ENCODE results near the gene NELFE. TPM values are rescaled to one million over a fixed set of nuclear protein-coding genes. Genes with fewer than 3 reads are reported as not detected.
A peak's percentile ranks its signal among the peaks of the same experiment; 100 is the strongest.
"Not testable (repeated sequence)": the region's sequence is repeated elsewhere in the genome, so short reads cannot be mapped to it uniquely, and the experiment has no call there.

Gene NELFE
- total and polyA plus RNA-seq, 2 experiments from 2014 or later, result 62.9 to 108 TPM

DNA sequence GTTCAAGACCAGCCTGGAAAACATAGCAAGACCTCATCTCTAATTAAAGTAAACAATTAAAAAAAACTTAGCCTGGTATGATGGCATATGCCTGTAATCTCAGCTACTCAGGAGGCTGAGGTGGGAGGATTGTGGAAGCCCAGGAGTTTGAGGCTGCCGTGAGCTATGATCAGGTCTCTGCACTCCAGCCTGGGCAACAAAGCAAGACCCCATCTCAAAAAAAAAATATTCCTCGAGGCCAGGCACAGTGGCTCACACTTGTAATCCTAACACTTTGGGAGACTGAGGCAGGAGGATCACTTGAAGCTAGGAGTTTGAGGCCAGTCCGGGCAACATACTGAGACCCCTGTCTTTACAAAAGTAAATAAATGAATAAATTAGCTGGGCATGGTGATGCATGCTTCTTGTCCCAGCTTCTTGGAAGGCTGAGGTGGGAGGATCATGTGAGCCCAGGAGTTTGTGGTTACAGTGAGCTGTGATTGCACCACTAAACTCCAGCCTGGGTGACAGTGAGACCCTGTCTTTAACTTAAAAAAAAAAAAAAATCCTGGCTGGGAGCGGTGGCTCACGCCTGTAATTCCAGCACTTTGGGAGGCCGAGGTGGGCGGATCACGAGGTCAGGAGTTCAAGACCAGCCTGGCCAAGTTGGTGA, 40.6 kb downstream of the NELFE start:
- no peak overlapping the region for H3K9ac ChIP-seq
- H3K27me3 ChIP-seq (replicated peaks; ENCODE audit: insufficient read depth), result no peaks in the 10 kb centered on the region
- H3K9me2 ChIP-seq (ENCODE audit: insufficient read depth), result no peaks in the 10 kb centered on the region
- no peaks in the 10 kb centered on the region for H3K79me2 ChIP-seq (ENCODE audit: insufficient read depth)
- no peaks in the 10 kb centered on the region for H3K9me3 ChIP-seq (ENCODE audit: low read depth)
- H3K27ac ChIP-seq, result no peak overlapping the region
- TF ChIP-seq EZH2 (IDR thresholded peaks at IDR 0.05; ENCODE audit: insufficient read depth, poor library complexity, severe bottlenecking), result no peak
- no peak for TF ChIP-seq EZH2phosphoT487 (IDR thresholded peaks at IDR 0.05; ENCODE audit: insufficient read depth, low read depth)
- no peaks in the 10 kb centered on the region for H4K20me1 ChIP-seq (ENCODE audit: insufficient read depth)
- H3K4me2 ChIP-seq (ENCODE audit: unreplicated experiment), result no peak overlapping the region
- H3K4me1 ChIP-seq (ENCODE audit: insufficient read depth), result no peaks in the 10 kb centered on the region
- in situ Hi-C loops (cut with MboI), result no loop called here
- no peaks in the 10 kb centered on the region for H3F3A ChIP-seq (ENCODE audit: insufficient read depth)
- H3K36me3 ChIP-seq (ENCODE audit: low read depth), result no peaks in the 10 kb centered on the region
- no peak overlapping the region for H3K4me3 ChIP-seq
- peak; percentile 36 for DNase-seq
- WGBS, 2 experiments (ENCODE audit: low coverage in 1 of 2, low lambda C conversion rate in 2 of 2, missing lambda C conversion rate in 2 of 2), result 80 to 85% methylated on average over 8 of the region's 8 CpGs
- H2AFZ ChIP-seq, result no peak overlapping the region

DNA sequence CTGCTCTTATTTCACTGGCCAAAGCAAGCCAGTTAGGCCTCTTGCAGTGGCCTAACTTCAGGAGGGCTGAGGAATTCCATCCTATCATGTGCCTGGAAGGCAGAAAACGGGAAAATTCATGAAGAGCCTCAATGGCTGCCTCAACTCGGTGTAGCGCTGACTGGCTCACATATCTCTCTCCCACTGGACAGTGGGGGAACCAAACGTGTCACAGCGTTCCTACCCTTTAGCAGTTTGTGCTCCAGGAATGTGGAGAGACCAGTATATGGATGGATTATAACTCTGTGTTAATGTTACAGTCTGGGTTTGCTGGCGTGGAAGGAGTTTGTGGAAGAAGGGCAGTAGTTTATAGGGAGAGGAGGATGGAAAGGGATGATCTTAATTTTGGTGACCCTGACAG, 43.0 kb downstream of the NELFE start:
- H3K9me2 ChIP-seq (ENCODE audit: insufficient read depth), result no peaks in the 10 kb centered on the region
- no peak overlapping the region for H3K4me3 ChIP-seq
- TF ChIP-seq EZH2 (IDR thresholded peaks at IDR 0.05; ENCODE audit: insufficient read depth, poor library complexity, severe bottlenecking), result no peak
- no peaks in the 10 kb centered on the region for H4K20me1 ChIP-seq (ENCODE audit: insufficient read depth)
- H3K79me2 ChIP-seq (ENCODE audit: insufficient read depth), result no peaks in the 10 kb centered on the region
- no peak overlapping the region for H2AFZ ChIP-seq
- 88 to 95% methylated on average over 6 of the region's 6 CpGs for WGBS, 2 experiments (ENCODE audit: low coverage in 1 of 2, low lambda C conversion rate in 2 of 2, missing lambda C conversion rate in 2 of 2)
- no peak for DNase-seq
- no peaks in the 10 kb centered on the region for H3K36me3 ChIP-seq (ENCODE audit: low read depth)
- H3K27ac ChIP-seq, result no peak overlapping the region
- no peaks in the 10 kb centered on the region for H3K27me3 ChIP-seq (replicated peaks; ENCODE audit: insufficient read depth)
- H3K4me1 ChIP-seq (ENCODE audit: insufficient read depth), result peaks cover 12% of the 10 kb centered on the region
- no peak overlapping the region for H3K9ac ChIP-seq
- H3K9me3 ChIP-seq (ENCODE audit: low read depth), result no peaks in the 10 kb centered on the region
- H3F3A ChIP-seq (ENCODE audit: insufficient read depth), result peaks cover 3% of the 10 kb centered on the region; the same call in 1 of the 2 replicates
- in situ Hi-C loops (cut with MboI), result no loop called here
- H3K4me2 ChIP-seq (ENCODE audit: unreplicated experiment), result no peak overlapping the region

DNA sequence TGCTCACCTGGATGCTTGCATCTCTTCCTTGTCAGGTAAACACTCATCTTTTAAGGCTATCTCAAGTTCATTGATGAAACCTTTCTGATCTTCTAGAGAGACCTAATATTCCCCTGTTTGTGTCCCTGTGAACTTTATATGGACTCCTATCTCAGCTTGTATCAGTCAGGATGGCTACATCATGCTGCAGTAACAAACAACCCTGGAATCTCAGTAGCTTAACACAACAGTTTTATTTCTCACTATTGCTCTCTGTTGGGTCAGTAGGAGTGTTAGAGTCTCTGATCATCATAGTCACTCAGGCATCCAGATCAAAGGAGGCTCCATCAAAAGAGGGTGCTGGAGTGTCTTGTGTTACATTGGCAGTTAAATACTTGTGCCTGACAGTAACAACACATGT, 43.4 kb downstream of the NELFE start:
- Histone ChIP-seq H3K36me3 (ENCODE audit: low read depth) (no peaks in the 10 kb centered on the region), H3K4me1 (ENCODE audit: insufficient read depth) (peaks cover 13% of the 10 kb centered on the region), H3F3A (ENCODE audit: insufficient read depth) (peaks cover 5% of the 10 kb centered on the region), H2AFZ (no peak overlapping the region), H4K20me1 (ENCODE audit: insufficient read depth) (no peaks in the 10 kb centered on the region), H3K27ac (no peak overlapping the region), H3K79me2 (ENCODE audit: insufficient read depth) (no peaks in the 10 kb centered on the region), H3K4me2 (ENCODE audit: unreplicated experiment) (no peak overlapping the region), H3K27me3 (replicated peaks; ENCODE audit: insufficient read depth) (no peaks in the 10 kb centered on the region), H3K4me3 (no peak overlapping the region), H3K9me3 (ENCODE audit: low read depth) (no peaks in the 10 kb centered on the region), H3K9ac (no peak overlapping the region), H3K9me2 (ENCODE audit: insufficient read depth) (no peaks in the 10 kb centered on the region)
- in situ Hi-C loops (cut with MboI), result no loop called here
- TF ChIP-seq EZH2 (IDR thresholded peaks at IDR 0.05; ENCODE audit: insufficient read depth, poor library complexity, severe bottlenecking) (no peak), EZH2phosphoT487 (IDR thresholded peaks at IDR 0.05; ENCODE audit: insufficient read depth, low read depth) (no peak)
- DNase-seq, result no peak

DNA sequence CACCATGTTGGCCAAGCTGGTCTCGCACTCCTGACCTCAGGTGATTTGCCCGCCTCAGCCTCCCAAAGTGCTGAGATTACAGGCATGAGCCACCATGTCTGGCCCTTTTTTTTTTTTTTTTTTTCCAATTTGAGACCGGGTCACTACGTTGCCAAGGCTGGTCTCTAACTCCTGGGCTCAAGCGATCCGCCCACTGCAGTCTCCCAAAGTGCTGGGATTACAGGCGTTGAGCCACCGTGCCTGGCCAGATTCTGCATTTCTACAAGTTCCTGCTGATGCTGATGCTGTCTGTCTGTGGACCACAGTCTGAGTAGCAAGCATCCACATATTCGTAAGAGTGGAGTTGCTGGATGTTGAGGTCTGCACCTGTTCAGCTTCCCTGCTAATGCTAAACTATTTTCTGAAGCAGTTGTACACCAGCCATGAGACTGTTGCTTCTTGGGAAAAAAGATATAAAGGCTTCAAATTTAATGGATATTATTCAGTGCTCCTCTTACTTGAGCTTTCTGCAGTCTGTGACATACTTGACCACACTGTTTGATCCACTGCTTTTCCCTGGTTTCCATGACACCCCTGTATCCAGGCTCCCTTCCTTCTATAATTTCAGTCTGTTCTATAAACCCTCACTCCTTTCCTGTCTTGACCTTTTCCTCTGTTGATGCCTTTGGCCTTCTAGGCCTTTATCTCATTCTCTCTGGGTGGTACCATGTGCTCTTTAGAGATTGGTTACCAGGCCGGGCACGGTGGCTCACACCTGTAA, 46.8 kb downstream of the NELFE start:
- H3K9me2 ChIP-seq (ENCODE audit: insufficient read depth), result no peaks in the 10 kb centered on the region
- in situ Hi-C loops (cut with MboI), result no loop called here

DNA sequence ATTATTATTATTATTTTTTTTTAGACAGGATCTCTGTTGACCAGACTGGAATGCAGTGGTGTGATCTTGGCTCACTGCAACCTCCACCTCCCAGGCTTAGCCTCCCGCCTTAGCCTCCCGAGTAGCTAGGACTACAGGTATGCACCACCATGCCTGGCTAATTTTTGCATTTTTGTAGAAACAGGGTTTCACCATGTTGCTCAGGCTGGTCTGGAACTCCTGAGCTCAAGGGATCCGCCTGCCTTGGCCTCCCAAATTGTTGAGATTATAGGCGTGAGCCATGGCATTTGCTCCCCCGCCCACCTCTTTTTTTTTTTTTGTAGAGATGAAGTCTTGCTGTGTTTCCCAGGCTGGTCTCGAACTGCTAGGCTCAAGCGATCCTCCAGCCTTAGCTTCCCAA, 49.5 kb downstream of the NELFE start:
- H3K27me3 ChIP-seq (replicated peaks; ENCODE audit: insufficient read depth); H3K4me3 ChIP-seq; H3K9me3 ChIP-seq (ENCODE audit: low read depth); H3K9ac ChIP-seq; H3K36me3 ChIP-seq (ENCODE audit: low read depth); H3K4me2 ChIP-seq (ENCODE audit: unreplicated experiment); H3K9me2 ChIP-seq (ENCODE audit: insufficient read depth); H2AFZ ChIP-seq; DNase-seq; in situ Hi-C loops (cut with MboI); H4K20me1 ChIP-seq (ENCODE audit: insufficient read depth); H3K79me2 ChIP-seq (ENCODE audit: insufficient read depth): not testable (repeated sequence)
- Histone ChIP-seq H3F3A (ENCODE audit: insufficient read depth) (peaks cover 16% of the 10 kb centered on the region), H3K4me1 (ENCODE audit: insufficient read depth) (peaks cover 43% of the 10 kb centered on the region), H3K27ac (peak overlapping the region; percentile 95)
- WGBS, 2 experiments (ENCODE audit: low coverage in 1 of 2, low lambda C conversion rate in 2 of 2, missing lambda C conversion rate in 2 of 2), result 76 to 85% methylated on average over 7 of the region's 7 CpGs

More for the DNA sequence above, 46.8 kb downstream of the NELFE start:
- Histone ChIP-seq H3K27me3 (replicated peaks; ENCODE audit: insufficient read depth) (no peaks in the 10 kb centered on the region), H3F3A (ENCODE audit: insufficient read depth) (peaks cover 16% of the 10 kb centered on the region), H3K9me3 (ENCODE audit: low read depth) (no peaks in the 10 kb centered on the region), H3K36me3 (ENCODE audit: low read depth) (no peaks in the 10 kb centered on the region), H3K4me3 (no peak overlapping the region), H3K4me2 (ENCODE audit: unreplicated experiment) (no peak overlapping the region), H3K79me2 (ENCODE audit: insufficient read depth) (no peaks in the 10 kb centered on the region), H4K20me1 (ENCODE audit: insufficient read depth) (no peaks in the 10 kb centered on the region), H2AFZ (no peak overlapping the region), H3K27ac (peak overlapping the region; percentile 95), H3K4me1 (ENCODE audit: insufficient read depth) (peaks cover 40% of the 10 kb centered on the region), H3K9ac (0 out of 2 replicates have a peak overlapping the region, but pooled peaks have one; percentile 11)
- 61 to 63% methylated on average over 10 to 11 of the region's 11 CpGs for WGBS, 2 experiments (ENCODE audit: low coverage in 1 of 2, low lambda C conversion rate in 2 of 2, missing lambda C conversion rate in 2 of 2)
- TF ChIP-seq EZH2 (IDR thresholded peaks at IDR 0.05; ENCODE audit: insufficient read depth, poor library complexity, severe bottlenecking), result no peak
- TF ChIP-seq EZH2phosphoT487 (IDR thresholded peaks at IDR 0.05; ENCODE audit: insufficient read depth, low read depth), result no peak
- peak; percentile 28 for DNase-seq

Data from GM23248 (cell line).